SK-N-SH treated with all-trans-retinoic acid at 6 μM for 48 hours (cell line): Measurements from ENCODE around the gene FABP1.

ENCODE experiments used
- ATAC-seq: fragments of 200-7000 bp; cut with Tn5 transposase; 3 replicates; pipeline ENCODE4 v1.9.1; 2020; ENCODE audit warnings: mild to moderate bottlenecking, moderate library complexity
- ARNTL ChIP-seq: fragments of 450-650 bp; formaldehyde crosslinking; IDR thresholded peaks from 2 replicates; pipeline ENCODE4 v1.5.0; 2020; ENCODE audit warnings: low read depth, mild to moderate bottlenecking, moderate library complexity, borderline replicate concordance
- BACH2 ChIP-seq: fragments of 250-450 bp; sonication (Bioruptor Pico); IDR thresholded peaks from 2 replicates; pipeline ENCODE4 v1.9.0; 2021; ENCODE audit warnings: mild to moderate bottlenecking, borderline replicate concordance
- CSDC2 ChIP-seq: fragments of 250-450 bp; sonication (Bioruptor Pico); IDR thresholded peaks from 2 replicates; pipeline ENCODE4 v1.5.0; 2020; ENCODE audit warnings: mild to moderate bottlenecking, moderate library complexity
- ESRRG ChIP-seq: fragments of 250-450 bp; sonication (Bioruptor Pico); IDR thresholded peaks from 2 replicates; pipeline ENCODE4 v1.6.1; 2021; ENCODE audit warnings: mild to moderate bottlenecking
- GLIS3 ChIP-seq: fragments of 250-450 bp; sonication (Bioruptor Pico); IDR thresholded peaks from 2 replicates; pipeline ENCODE4 v1.5.0; 2020; ENCODE audit warnings: mild to moderate bottlenecking, moderate library complexity
- ISL1 ChIP-seq: fragments of 250-450 bp; sonication (Bioruptor Pico); IDR thresholded peaks from 2 replicates; pipeline ENCODE4 v2.1.2; 2022; ENCODE audit warnings: mild to moderate bottlenecking, moderate library complexity
- OSR1 ChIP-seq: fragments of 250-450 bp; sonication (Bioruptor Pico); IDR thresholded peaks from 2 replicates; pipeline ENCODE4 v1.8.0; 2022; ENCODE audit warnings: moderate library complexity, mild to moderate bottlenecking, inconsistent platforms
- PPARA ChIP-seq: fragments of 250-450 bp; sonication (Bioruptor Pico); IDR thresholded peaks from 2 replicates; pipeline ENCODE4 v1.5.0; 2020; ENCODE audit warnings: mild to moderate bottlenecking, borderline replicate concordance
- RARB ChIP-seq: fragments of 250-450 bp; sonication (Bioruptor Pico); IDR thresholded peaks from 2 replicates; pipeline ENCODE4 v1.8.0; 2021; ENCODE audit warnings: mild to moderate bottlenecking, moderate library complexity
- SNAI2 ChIP-seq: fragments of 250-450 bp; sonication (Bioruptor Pico); IDR thresholded peaks from 2 replicates; pipeline ENCODE4 v1.5.0; 2020; ENCODE audit warnings: mild to moderate bottlenecking, moderate library complexity
- TCF4 ChIP-seq: fragments of 250-450 bp; sonication (Bioruptor Pico); IDR thresholded peaks from 2 replicates; pipeline ENCODE4 v1.8.0; 2021; ENCODE audit warnings: mild to moderate bottlenecking, moderate library complexity, borderline replicate concordance
- TOX ChIP-seq: fragments of 250-450 bp; sonication (Bioruptor Pico); IDR thresholded peaks from 2 replicates; pipeline ENCODE4 v1.8.0; 2021; ENCODE audit warnings: mild to moderate bottlenecking, moderate library complexity, borderline replicate concordance
- ZFP3 ChIP-seq: fragments of 250-450 bp; sonication (Bioruptor Pico); IDR thresholded peaks from 2 replicates; pipeline ENCODE4 v1.5.0; 2020; ENCODE audit warnings: mild to moderate bottlenecking, moderate library complexity
- ZFP30 ChIP-seq: fragments of 450-650 bp; formaldehyde crosslinking; IDR thresholded peaks from 2 replicates; pipeline ENCODE4 v1.5.0; 2022; ENCODE audit warnings: mild to moderate bottlenecking, moderate library complexity
- ZNF565 ChIP-seq: fragments of 450-650 bp; formaldehyde crosslinking; conservative IDR thresholded peaks from 2 replicates; pipeline ENCODE4 v1.5.0; 2020; ENCODE audit warnings: low read depth, mild to moderate bottlenecking, moderate library complexity
- ZNF70 ChIP-seq: fragments of 450-650 bp; formaldehyde crosslinking; IDR thresholded peaks from 2 replicates; pipeline ENCODE4 v1.5.0; 2020; ENCODE audit warnings: mild to moderate bottlenecking, moderate library complexity
- ZNF8 ChIP-seq: fragments of 450-650 bp; formaldehyde crosslinking; IDR thresholded peaks from 2 replicates; pipeline ENCODE4 v1.5.0; 2020; ENCODE audit warnings: mild to moderate bottlenecking, moderate library complexity
- TF ChIP-seq, protein P1 (sequence below): fragments of 250-450 bp; sonication (Bioruptor Pico); IDR thresholded peaks from 2 replicates; pipeline ENCODE4 v1.8.0; 2020; ENCODE audit warnings: mild to moderate bottlenecking, moderate library complexity, borderline replicate concordance
- TF ChIP-seq, protein P2 (sequence below): fragments of 250-450 bp; sonication (Bioruptor Pico); IDR thresholded peaks from 2 replicates; pipeline ENCODE4 v1.5.1; 2020; ENCODE audit warnings: low read depth, mild to moderate bottlenecking, moderate library complexity
- TF ChIP-seq, protein P3 (sequence below): fragments of 250-450 bp; sonication (Bioruptor Pico); IDR thresholded peaks from 2 replicates; pipeline ENCODE4 v1.5.0; 2020; ENCODE audit warnings: mild to moderate bottlenecking, moderate library complexity
- TF ChIP-seq, protein P4 (sequence below): fragments of 250-450 bp; sonication (Bioruptor Pico); IDR thresholded peaks from 2 replicates; pipeline ENCODE4 v1.8.0; 2021; ENCODE audit warnings: low read depth, mild to moderate bottlenecking, moderate library complexity, borderline replicate concordance

FABP1 gene

DNA sequence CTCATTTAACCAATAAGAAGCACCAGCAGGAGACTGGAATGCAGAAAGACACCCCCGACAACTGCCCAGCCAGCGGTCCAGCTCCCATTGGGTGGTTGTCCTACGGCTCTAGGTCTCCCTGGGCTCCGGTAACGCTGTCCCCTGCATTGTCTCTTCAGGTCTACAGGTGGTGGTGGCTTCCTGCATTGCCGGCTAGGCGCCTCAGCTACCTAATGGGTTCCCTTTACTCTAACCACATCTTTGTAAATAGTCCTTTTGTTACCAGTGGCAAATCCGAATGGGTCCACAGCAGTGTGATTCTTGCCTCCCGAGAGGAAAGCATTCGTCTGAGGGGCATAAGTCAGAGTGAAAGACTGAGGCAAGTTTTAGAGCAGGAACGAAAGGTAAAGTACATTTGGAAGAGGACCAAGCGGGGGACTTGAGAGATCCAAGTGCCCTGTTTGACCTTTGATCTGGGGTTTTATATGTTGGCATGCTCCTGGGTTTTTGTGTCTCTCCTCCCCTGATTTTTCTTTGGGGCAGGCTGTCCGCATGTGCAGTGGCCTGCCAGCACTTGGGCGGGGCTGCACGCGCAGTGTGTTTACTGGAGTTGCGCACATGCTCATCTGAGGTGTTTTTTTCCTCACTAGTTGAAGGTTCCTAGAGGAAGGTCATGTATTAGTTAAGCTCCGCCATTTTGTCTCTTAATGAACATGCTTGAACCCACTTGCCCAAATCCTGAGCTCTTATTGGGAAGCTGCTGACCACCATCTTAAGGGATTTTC is 11.0 kb downstream of the FABP1 start:
- TF ChIP-seq ZNF70 (CRISPR knock-in tag) (no peak), RARB (CRISPR knock-in tag) (no peak), TOX (CRISPR knock-in tag) (no peak), CSDC2 (CRISPR knock-in tag) (no peak), ESRRG (CRISPR knock-in tag) (no peak), ZFP30 (CRISPR knock-in tag) (no peak), OSR1 (CRISPR knock-in tag) (no peak), GLIS3 (CRISPR knock-in tag) (no peak), PPARA (CRISPR knock-in tag) (no peak), ZFP3 (CRISPR knock-in tag) (no peak), ISL1 (CRISPR knock-in tag) (no peak), ARNTL (CRISPR knock-in tag) (no peak)
- TF ChIP-seq, protein P1, sequence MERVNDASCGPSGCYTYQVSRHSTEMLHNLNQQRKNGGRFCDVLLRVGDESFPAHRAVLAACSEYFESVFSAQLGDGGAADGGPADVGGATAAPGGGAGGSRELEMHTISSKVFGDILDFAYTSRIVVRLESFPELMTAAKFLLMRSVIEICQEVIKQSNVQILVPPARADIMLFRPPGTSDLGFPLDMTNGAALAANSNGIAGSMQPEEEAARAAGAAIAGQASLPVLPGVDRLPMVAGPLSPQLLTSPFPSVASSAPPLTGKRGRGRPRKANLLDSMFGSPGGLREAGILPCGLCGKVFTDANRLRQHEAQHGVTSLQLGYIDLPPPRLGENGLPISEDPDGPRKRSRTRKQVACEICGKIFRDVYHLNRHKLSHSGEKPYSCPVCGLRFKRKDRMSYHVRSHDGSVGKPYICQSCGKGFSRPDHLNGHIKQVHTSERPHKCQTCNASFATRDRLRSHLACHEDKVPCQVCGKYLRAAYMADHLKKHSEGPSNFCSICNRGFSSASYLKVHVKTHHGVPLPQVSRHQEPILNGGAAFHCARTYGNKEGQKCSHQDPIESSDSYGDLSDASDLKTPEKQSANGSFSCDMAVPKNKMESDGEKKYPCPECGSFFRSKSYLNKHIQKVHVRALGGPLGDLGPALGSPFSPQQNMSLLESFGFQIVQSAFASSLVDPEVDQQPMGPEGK (CRISPR knock-in tag) = no peak
- TF ChIP-seq, protein P2, sequence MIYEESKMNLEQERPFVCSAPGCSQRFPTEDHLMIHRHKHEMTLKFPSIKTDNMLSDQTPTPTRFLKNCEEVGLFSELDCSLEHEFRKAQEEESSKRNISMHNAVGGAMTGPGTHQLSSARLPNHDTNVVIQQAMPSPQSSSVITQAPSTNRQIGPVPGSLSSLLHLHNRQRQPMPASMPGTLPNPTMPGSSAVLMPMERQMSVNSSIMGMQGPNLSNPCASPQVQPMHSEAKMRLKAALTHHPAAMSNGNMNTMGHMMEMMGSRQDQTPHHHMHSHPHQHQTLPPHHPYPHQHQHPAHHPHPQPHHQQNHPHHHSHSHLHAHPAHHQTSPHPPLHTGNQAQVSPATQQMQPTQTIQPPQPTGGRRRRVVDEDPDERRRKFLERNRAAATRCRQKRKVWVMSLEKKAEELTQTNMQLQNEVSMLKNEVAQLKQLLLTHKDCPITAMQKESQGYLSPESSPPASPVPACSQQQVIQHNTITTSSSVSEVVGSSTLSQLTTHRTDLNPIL (CRISPR knock-in tag) = no peak
- no peak for ATAC-seq

DNA sequence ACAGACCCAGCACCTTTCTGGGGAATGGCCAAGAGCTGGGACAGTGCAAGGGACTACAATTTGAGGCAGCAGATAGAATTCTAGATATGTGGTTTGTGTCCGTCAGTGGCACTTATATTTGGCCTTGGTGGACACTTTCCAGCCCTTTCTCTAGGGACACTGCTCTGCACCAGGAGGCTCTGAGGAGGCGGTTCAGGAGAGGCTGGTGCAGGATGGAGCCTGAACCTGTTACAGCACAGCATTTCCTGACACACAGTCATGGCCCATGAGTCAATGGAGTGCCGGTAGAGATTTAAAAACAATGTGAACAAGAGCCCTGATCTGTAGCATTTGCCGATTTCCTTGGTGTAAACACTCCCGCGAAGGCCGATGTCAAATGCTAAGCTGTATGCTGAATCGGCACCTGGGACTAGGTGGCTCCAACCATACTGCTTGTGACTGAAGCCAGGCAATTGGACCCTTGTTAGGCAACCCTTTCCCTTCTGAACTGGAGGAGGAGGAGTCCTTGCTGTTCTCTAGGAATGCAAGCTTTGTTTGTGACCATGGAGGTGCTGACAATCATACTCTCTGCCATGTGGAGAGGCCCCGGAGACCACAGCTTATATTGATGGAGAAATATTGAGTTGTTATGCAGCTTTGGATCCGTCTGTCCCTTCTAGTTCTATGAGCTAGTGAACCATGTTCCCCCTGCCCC is 11.9 kb downstream of the FABP1 start:
- no peak for ATAC-seq
- no peak for TF ChIP-seq PPARA (CRISPR knock-in tag)
- no peak for TF ChIP-seq ZNF8 (CRISPR knock-in tag)
- no peak for TF ChIP-seq BACH2 (CRISPR knock-in tag)
- TF ChIP-seq, protein P3, sequence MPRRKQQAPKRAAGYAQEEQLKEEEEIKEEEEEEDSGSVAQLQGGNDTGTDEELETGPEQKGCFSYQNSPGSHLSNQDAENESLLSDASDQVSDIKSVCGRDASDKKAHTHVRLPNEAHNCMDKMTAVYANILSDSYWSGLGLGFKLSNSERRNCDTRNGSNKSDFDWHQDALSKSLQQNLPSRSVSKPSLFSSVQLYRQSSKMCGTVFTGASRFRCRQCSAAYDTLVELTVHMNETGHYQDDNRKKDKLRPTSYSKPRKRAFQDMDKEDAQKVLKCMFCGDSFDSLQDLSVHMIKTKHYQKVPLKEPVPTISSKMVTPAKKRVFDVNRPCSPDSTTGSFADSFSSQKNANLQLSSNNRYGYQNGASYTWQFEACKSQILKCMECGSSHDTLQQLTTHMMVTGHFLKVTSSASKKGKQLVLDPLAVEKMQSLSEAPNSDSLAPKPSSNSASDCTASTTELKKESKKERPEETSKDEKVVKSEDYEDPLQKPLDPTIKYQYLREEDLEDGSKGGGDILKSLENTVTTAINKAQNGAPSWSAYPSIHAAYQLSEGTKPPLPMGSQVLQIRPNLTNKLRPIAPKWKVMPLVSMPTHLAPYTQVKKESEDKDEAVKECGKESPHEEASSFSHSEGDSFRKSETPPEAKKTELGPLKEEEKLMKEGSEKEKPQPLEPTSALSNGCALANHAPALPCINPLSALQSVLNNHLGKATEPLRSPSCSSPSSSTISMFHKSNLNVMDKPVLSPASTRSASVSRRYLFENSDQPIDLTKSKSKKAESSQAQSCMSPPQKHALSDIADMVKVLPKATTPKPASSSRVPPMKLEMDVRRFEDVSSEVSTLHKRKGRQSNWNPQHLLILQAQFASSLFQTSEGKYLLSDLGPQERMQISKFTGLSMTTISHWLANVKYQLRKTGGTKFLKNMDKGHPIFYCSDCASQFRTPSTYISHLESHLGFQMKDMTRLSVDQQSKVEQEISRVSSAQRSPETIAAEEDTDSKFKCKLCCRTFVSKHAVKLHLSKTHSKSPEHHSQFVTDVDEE (CRISPR knock-in tag) = no peak
- no peak for TF ChIP-seq ARNTL (CRISPR knock-in tag)
- no peak for TF ChIP-seq ZFP3 (CRISPR knock-in tag)
- no peak for TF ChIP-seq ZNF70 (CRISPR knock-in tag)
- no peak for TF ChIP-seq TCF4 (CRISPR knock-in tag)
- no peak for TF ChIP-seq RARB (CRISPR knock-in tag)

DNA sequence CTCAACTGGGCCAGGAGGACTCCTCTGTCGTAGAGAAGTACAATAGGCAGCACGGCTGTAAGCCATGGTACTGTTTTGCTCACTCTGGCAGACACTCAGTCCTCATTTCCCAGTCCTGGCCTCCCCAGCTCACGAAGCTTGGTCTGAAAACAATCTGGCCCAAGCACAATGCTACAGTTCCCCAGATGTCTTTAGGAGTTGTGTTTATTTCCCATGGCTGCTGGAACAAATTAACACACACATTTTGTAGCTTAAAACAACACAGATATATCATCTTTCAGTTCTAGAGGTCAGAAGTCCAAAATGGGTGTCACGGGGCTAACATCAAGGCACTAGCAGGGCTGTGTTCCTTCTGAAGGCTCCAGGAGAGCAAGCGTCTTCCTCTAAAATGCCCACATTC is 13.0 kb downstream of the FABP1 start:
- ATAC-seq = no peak
- TF ChIP-seq ZFP30 (CRISPR knock-in tag) (no peak), TOX (CRISPR knock-in tag) (no peak), PPARA (CRISPR knock-in tag) (no peak), RARB (CRISPR knock-in tag) (no peak)
- TF ChIP-seq, protein P2 (CRISPR knock-in tag) = no peak

DNA sequence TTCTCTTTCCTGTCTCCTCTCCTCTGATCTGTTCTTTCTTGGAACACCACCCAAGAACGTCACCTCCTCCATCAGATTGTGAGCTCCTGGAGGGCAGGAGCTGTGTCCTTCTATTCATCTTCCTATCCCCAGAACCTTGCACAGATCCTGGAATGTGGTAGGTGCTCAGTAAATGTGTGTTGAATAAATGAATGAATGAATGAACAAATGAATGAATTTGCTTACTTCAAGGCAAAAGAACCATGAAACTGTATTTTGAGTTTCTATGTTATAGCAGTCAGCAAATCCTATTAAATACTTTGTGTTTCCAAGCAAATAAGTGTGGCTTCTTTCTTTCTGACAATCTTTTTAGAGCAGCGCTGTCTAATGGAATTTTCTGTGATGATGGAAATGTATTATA is 14.8 kb downstream of the FABP1 start:
- ATAC-seq = no peak
- TF ChIP-seq ZNF70 (CRISPR knock-in tag) (no peak), ARNTL (CRISPR knock-in tag) (no peak), ZNF565 (CRISPR knock-in tag) (no peak), TCF4 (CRISPR knock-in tag) (no peak), ESRRG (CRISPR knock-in tag) (no peak), PPARA (CRISPR knock-in tag) (no peak), RARB (CRISPR knock-in tag) (no peak), ZNF8 (CRISPR knock-in tag) (no peak), OSR1 (CRISPR knock-in tag) (no peak), ISL1 (CRISPR knock-in tag) (no peak), BACH2 (CRISPR knock-in tag) (no peak), SNAI2 (CRISPR knock-in tag) (no peak)
- TF ChIP-seq, protein P1 (CRISPR knock-in tag) = no peak
- TF ChIP-seq, protein P4, sequence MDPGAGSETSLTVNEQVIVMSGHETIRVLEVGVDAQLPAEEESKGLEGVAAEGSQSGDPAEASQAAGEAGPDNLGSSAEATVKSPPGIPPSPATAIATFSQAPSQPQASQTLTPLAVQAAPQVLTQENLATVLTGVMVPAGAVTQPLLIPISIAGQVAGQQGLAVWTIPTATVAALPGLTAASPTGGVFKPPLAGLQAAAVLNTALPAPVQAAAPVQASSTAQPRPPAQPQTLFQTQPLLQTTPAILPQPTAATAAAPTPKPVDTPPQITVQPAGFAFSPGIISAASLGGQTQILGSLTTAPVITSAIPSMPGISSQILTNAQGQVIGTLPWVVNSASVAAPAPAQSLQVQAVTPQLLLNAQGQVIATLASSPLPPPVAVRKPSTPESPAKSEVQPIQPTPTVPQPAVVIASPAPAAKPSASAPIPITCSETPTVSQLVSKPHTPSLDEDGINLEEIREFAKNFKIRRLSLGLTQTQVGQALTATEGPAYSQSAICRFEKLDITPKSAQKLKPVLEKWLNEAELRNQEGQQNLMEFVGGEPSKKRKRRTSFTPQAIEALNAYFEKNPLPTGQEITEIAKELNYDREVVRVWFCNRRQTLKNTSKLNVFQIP = no peak
